Activated CD4-positive, alpha-beta memory T cell treated with anti-CD3 and anti-CD28 coated beads for 36 hours (primary cell): ENCODE measurements around the gene TLDC2. TPM values are rescaled to one million over a fixed set of nuclear protein-coding genes. Genes with fewer than 3 reads are reported as not detected.
"Not testable (repeated sequence)": the region's sequence is repeated elsewhere in the genome, so short reads cannot be mapped to it uniquely, and the experiment has no call there.

Experiments
- CTCF ChIA-PET: fragments of 350-600 bp; sonication (Branson Sonifier 250); formaldehyde crosslinking; loops from one replicate; lab custom pipeline; 2021; ENCODE audit warnings: antibody characterized with exemption, inconsistent platforms; lab: Charles Lee
- POLR2A ChIA-PET: fragments of 350-600 bp; sonication (Branson Sonifier 250); formaldehyde crosslinking; loops from one replicate; lab custom pipeline; 2021; ENCODE audit warnings: antibody characterized with exemption; lab: Charles Lee
- DNase-seq: peaks from one replicate; pipeline ENCODE4 v3.0.0-alpha.2; 2020
- H3K27ac Mint-ChIP-seq: one replicate; pipeline ENCODE4 v1.8.0; 2021; ENCODE audit warnings: mixed read lengths
- H3K27me3 Mint-ChIP-seq: one replicate; pipeline ENCODE4 v1.8.0; 2021; ENCODE audit warnings: mixed read lengths
- H3K36me3 Mint-ChIP-seq: one replicate; pipeline ENCODE4 v1.8.0; 2021; ENCODE audit warnings: mixed read lengths
- H3K4me1 Mint-ChIP-seq: one replicate; pipeline ENCODE4 v1.8.0; 2021; ENCODE audit warnings: low read depth, mixed read lengths
- H3K4me3 Mint-ChIP-seq: one replicate; pipeline ENCODE4 v1.8.0; 2021; ENCODE audit warnings: mild to moderate bottlenecking, mixed read lengths
- H3K9me3 Mint-ChIP-seq: one replicate; pipeline ENCODE4 v1.8.0; 2021; ENCODE audit warnings: mixed read lengths
- intact Hi-C: fragments of 100-400 bp; cut with micrococcal nuclease; formaldehyde crosslinking; loops from one replicate; pipeline ENCODE4 v1.15.1; 2023
- total RNA-seq, 2 experiments: library from RNA; stranded (reverse); gene quantifications; one replicate each; pipeline ENCODE4 v1.2.3, GENCODE V29; 2021

The TLDC2 gene
- total RNA-seq, 2 experiments from 2014 or later = not detected

DNA sequence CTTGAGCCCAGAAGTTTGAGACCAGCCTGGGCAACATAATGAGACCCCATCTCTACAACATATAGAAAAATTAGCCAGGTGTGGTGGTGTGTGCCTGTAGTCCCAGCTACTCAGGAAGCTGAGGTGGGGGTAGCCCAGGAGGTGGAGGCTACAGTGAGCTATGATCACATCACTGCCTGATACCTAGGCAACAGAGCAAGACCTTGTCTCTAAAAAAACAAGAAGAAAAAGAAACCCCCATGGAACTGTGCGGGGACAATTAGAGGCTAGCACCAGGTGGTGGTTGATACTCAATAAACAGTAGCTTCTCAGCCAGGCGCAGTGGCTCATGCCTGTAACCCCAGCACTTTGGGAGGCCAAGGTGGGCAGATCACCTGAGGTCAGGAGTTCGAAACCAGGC lies 37.6 kb upstream of the TLDC2 start:
- H3K27ac Mint-ChIP-seq, POLR2A ChIA-PET, H3K9me3 Mint-ChIP-seq, H3K36me3 Mint-ChIP-seq, H3K4me3 Mint-ChIP-seq, intact Hi-C loops, H3K27me3 Mint-ChIP-seq, DNase-seq: not testable (repeated sequence)
- CTCF ChIA-PET = interaction anchor here (0.6 to 1.3 kb wide), 2 partner anchors 49 to 111 kb away, joined by 3 to 4 read pairs; no protein-coding TSS in a partner anchor
- peaks cover 23% of the 10 kb centered on the region for H3K4me1 Mint-ChIP-seq

DNA sequence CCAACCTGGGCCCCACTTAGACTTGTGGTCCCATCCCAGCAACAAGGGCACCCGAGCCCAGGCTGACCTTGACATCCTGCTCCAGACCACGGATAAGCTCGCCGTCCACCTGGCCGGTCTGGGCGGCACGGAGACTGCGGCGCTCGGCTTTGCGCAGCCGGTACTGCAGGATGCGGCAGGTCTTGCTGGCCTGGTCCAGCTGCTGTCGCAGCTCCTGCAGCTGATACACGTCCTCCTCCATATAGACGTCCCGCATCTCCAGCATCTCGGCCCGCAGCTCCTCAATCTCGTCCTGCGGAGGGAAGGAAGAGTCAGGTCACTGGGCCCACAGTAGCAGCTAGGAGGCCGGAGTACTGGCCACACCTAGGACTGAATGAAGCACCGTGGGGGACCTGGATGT lies 36.8 kb upstream of the TLDC2 start:
- H3K9me3 Mint-ChIP-seq = no peaks in the 10 kb centered on the region
- POLR2A ChIA-PET = no interaction called here
- no peak overlapping the region for H3K4me3 Mint-ChIP-seq
- no peak overlapping the region for H3K27ac Mint-ChIP-seq
- no peaks in the 10 kb centered on the region for H3K36me3 Mint-ChIP-seq
- no peak for DNase-seq
- H3K27me3 Mint-ChIP-seq = no peaks in the 10 kb centered on the region
- CTCF ChIA-PET = no interaction called here
- intact Hi-C loops = no loop called here
- H3K4me1 Mint-ChIP-seq = peaks cover 26% of the 10 kb centered on the region

- DNase-seq, H3K9me3 Mint-ChIP-seq, intact Hi-C loops, CTCF ChIA-PET, H3K36me3 Mint-ChIP-seq, H3K4me3 Mint-ChIP-seq, H3K27ac Mint-ChIP-seq, POLR2A ChIA-PET, H3K27me3 Mint-ChIP-seq: not testable (repeated sequence)
- peaks cover 17% of the 10 kb centered on the region for H3K4me1 Mint-ChIP-seq
These were observed 34.9 kb upstream of the TLDC2 start for GRCh38 chr20:36841030-36841429.

- Mint-ChIP-seq H3K27ac (no peak overlapping the region), H3K4me3 (no peak overlapping the region), H3K36me3 (no peaks in the 10 kb centered on the region), H3K9me3 (no peaks in the 10 kb centered on the region), H3K4me1 (peaks cover 12% of the 10 kb centered on the region), H3K27me3 (no peaks in the 10 kb centered on the region)
- CTCF ChIA-PET = interaction anchor here (0.5 kb wide), 1 partner anchor 188 kb away, joined by 3 read pairs; no protein-coding TSS in a partner anchor
- no peak for DNase-seq
- POLR2A ChIA-PET = no interaction called here
- intact Hi-C loops = no loop called here
These were observed 30.5 kb upstream of the TLDC2 start for GRCh38 chr20:36845288-36845971.

- Mint-ChIP-seq H3K4me1 (peaks cover 7% of the 10 kb centered on the region), H3K9me3 (peaks cover 4% of the 10 kb centered on the region), H3K27me3 (no peaks in the 10 kb centered on the region), H3K27ac (no peak overlapping the region), H3K4me3 (no peak overlapping the region), H3K36me3 (no peaks in the 10 kb centered on the region)
- DNase-seq = no peak
- CTCF ChIA-PET = interaction anchor here (0.8 kb wide), 1 partner anchor 13 kb away, joined by 3 read pairs; no protein-coding TSS in a partner anchor
- intact Hi-C loops = no loop called here
- POLR2A ChIA-PET = no interaction called here
These were observed 28.8 kb upstream of the TLDC2 start for GRCh38 chr20:36847009-36847709.

GRCh38 chr20:36847710-36848040 lies 28.3 kb upstream of the TLDC2 start:
- ChIA-PET CTCF (no interaction called here), POLR2A (no interaction called here)
- Mint-ChIP-seq H3K9me3 (peaks cover 4% of the 10 kb centered on the region), H3K27me3 (no peaks in the 10 kb centered on the region), H3K4me3 (no peak overlapping the region), H3K4me1 (peaks cover 7% of the 10 kb centered on the region), H3K27ac (no peak overlapping the region), H3K36me3 (no peaks in the 10 kb centered on the region)
- no peak for DNase-seq
- intact Hi-C loops = no loop called here

GRCh38 chr20:36848078-36848660 lies 27.8 kb upstream of the TLDC2 start:
- H3K27ac Mint-ChIP-seq = no peak overlapping the region
- H3K36me3 Mint-ChIP-seq = no peaks in the 10 kb centered on the region
- intact Hi-C loops = no loop called here
- H3K9me3 Mint-ChIP-seq = peaks cover 4% of the 10 kb centered on the region
- no peak overlapping the region for H3K4me3 Mint-ChIP-seq
- ChIA-PET POLR2A (no interaction called here), CTCF (interaction anchor here (0.5 kb wide), 1 partner anchor 35 kb away, joined by 3 read pairs; no protein-coding TSS in a partner anchor)
- no peak for DNase-seq
- H3K4me1 Mint-ChIP-seq = peaks cover 5% of the 10 kb centered on the region
- no peaks in the 10 kb centered on the region for H3K27me3 Mint-ChIP-seq

GRCh38 chr20:36848677-36849076 lies 27.3 kb upstream of the TLDC2 start:
- Mint-ChIP-seq H3K36me3 (no peaks in the 10 kb centered on the region), H3K9me3 (peaks cover 4% of the 10 kb centered on the region), H3K27me3 (no peaks in the 10 kb centered on the region), H3K27ac (no peak overlapping the region), H3K4me3 (no peak overlapping the region), H3K4me1 (peaks cover under 1% of the 10 kb centered on the region)
- DNase-seq = no peak
- intact Hi-C loops = no loop called here
- ChIA-PET POLR2A (no interaction called here), CTCF (interaction anchor here (0.5 kb wide), 1 partner anchor 35 kb away, joined by 3 read pairs; no protein-coding TSS in a partner anchor)

DNA sequence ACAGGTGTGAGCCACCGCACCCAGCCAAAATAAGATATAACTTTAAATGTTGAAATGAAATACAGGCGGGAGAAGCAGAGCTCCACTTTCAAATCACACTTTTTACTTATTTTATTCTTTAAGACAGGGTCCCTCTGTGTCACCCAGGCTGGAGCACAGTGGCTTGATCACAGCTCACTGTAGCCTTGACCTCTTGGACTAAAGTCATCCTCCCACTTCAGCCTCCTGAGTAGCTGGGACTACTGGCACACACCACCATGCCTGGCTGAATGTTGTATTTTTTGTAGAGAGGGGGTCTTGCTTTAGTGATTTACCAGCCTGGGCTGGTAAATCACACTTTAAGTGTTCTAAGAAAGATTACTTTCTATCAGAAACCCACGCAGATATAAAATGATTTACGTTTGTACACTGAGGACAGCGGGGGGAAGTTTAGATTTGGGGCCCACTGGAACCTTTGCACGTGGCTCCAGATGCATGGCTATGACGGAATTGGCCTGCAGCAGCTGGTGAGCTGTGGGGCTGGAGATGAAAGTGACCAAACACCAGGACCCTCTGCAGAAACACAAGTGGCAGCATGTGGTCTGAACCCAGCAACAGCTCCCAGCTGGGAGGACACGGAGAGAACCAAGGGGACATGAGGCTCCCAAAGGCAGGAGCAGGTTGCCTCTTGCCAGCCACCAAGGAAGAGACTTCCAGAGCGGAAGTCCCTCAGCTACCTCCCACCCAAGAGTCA lies 26.4 kb upstream of the TLDC2 start:
- Mint-ChIP-seq H3K27me3 (no peaks in the 10 kb centered on the region), H3K9me3 (peaks cover 4% of the 10 kb centered on the region), H3K4me1 (no peaks in the 10 kb centered on the region), H3K36me3 (no peaks in the 10 kb centered on the region), H3K4me3 (no peak overlapping the region), H3K27ac (no peak overlapping the region)
- no peak for DNase-seq
- CTCF ChIA-PET = no interaction called here
- intact Hi-C loops = no loop called here
- POLR2A ChIA-PET = no interaction called here

DNA sequence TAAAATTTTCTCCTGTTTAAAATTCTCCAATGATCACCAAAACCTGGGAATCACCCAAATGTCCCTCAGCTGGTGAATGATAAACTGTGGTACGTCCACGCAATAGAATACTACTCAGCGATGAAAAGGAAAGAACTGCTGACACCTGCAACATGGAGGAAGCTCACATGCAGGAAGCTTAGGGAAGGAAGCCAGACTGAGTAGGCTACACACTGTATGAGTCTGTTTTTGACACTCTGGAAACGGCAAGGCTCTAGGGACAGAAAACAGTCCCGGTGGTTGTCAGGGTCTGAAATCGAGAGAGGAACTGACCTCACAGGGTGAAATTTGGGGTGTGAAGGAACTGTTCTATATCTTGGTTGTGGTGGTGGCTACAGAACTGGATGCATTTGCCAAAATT lies 25.2 kb upstream of the TLDC2 start:
- ChIA-PET POLR2A (no interaction called here), CTCF (no interaction called here)
- peaks cover 4% of the 10 kb centered on the region for H3K9me3 Mint-ChIP-seq
- DNase-seq = no peak
- H3K4me1 Mint-ChIP-seq = no peaks in the 10 kb centered on the region
- no peaks in the 10 kb centered on the region for H3K27me3 Mint-ChIP-seq
- H3K27ac Mint-ChIP-seq = no peak overlapping the region
- no peaks in the 10 kb centered on the region for H3K36me3 Mint-ChIP-seq
- intact Hi-C loops = no loop called here
- no peak overlapping the region for H3K4me3 Mint-ChIP-seq

DNA sequence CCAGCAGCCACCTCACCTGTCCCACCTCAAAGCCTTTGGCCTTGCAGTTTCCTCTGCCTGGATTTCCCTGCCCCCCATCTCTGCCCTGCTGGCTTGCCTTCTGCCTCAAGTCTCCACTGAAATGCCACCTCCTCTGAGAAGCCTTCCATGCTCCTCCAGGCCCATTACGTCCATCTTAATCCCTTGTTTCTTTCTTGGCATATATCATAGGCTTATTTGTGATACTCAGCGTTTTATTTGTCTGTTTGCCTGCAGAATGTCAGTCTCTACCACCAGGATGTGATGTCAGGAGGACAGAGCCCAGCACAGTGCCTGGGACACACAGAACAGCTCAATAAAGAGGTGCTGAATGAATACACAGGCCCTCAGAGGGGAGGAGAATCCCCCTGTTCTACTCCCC lies 24.4 kb upstream of the TLDC2 start:
- Mint-ChIP-seq H3K4me3 (no peak overlapping the region), H3K27ac (no peak overlapping the region), H3K27me3 (no peaks in the 10 kb centered on the region), H3K9me3 (peaks cover 4% of the 10 kb centered on the region), H3K36me3 (no peaks in the 10 kb centered on the region), H3K4me1 (peaks cover 7% of the 10 kb centered on the region)
- intact Hi-C loops = no loop called here
- CTCF ChIA-PET = no interaction called here
- POLR2A ChIA-PET = no interaction called here
- no peak for DNase-seq

DNA sequence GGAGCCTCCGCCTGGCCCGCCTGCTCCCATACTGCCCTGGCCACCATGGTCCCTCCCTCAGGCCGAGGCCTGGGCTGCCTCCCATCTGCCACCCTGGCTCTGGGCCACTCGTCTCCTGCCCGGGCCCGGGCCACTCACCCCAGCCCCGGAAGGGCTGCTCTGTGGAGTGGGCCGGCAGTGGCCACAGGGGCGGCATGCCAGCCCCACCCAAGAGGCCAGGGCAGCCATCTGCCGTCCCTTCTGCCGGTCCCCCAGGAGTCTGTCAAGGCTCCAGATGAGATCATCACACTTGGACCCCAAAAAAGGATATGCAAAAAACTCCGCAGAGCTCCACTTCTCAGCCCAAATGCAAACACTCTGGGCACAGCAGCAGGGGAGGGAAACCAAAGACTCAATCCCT lies 23.8 kb upstream of the TLDC2 start:
- H3K4me1 Mint-ChIP-seq = peaks cover 13% of the 10 kb centered on the region
- H3K27me3 Mint-ChIP-seq = no peaks in the 10 kb centered on the region
- no peak for DNase-seq
- intact Hi-C loops = no loop called here
- ChIA-PET POLR2A (no interaction called here), CTCF (interaction anchor here (1.5 kb wide), 1 partner anchor 43 kb away, joined by 4 read pairs; no protein-coding TSS in a partner anchor)
- H3K27ac Mint-ChIP-seq = no peak overlapping the region
- H3K36me3 Mint-ChIP-seq = no peaks in the 10 kb centered on the region
- no peak overlapping the region for H3K4me3 Mint-ChIP-seq
- H3K9me3 Mint-ChIP-seq = peaks cover 4% of the 10 kb centered on the region
